SU-DHL-6 (cell line): ENCODE results near the gene HDAC7.

Source experiments
- CTCF ChIP-seq: fragments of 200-600 bp; sonication (generic); IDR thresholded peaks from one replicate; pipeline ENCODE4 v1.5.1; 2017; ENCODE audit warnings: antibody characterized with exemption, mild to moderate bottlenecking, low read length, moderate library complexity; ENCODE audit not compliant: insufficient read depth, poor library complexity, severe bottlenecking
- EZH2phosphoT487 ChIP-seq: fragments of 200-600 bp; sonication (generic), shearing (Covaris generic); conservative IDR thresholded peaks from 2 replicates; pipeline ENCODE4 v1.6.1; 2018; ENCODE audit warnings: mild to moderate bottlenecking, antibody characterized with exemption, low read length, moderate library complexity, mixed read lengths

GRCh38 chr12:47823422-47824086 is 3.9 kb upstream of the HDAC7 start:
- TF ChIP-seq CTCF (no peak), EZH2phosphoT487 (no peak)
